DND-41 (cell line): Measurements from ENCODE around the gene KRT81.
"Not testable (repeated sequence)": the region's sequence is repeated elsewhere in the genome, so short reads cannot be mapped to it uniquely, and the experiment has no call there.

Experiments
- EZH2 ChIP-seq: IDR thresholded peaks from 3 replicates; pipeline ENCODE4 v1.6.1; 2012; ENCODE audit warnings: borderline replicate concordance, low read depth, mild to moderate bottlenecking, moderate library complexity, low read length, inconsistent platforms; ENCODE audit not compliant: severe bottlenecking
- TF ChIP-seq, protein P1 (sequence below): IDR thresholded peaks from 2 replicates; pipeline ENCODE4 v1.5.1; 2012; ENCODE audit warnings: borderline replicate concordance, low read length, moderate library complexity, mild to moderate bottlenecking; ENCODE audit not compliant: poor library complexity, severe bottlenecking; ENCODE audit errors: extremely low read depth

DNA sequence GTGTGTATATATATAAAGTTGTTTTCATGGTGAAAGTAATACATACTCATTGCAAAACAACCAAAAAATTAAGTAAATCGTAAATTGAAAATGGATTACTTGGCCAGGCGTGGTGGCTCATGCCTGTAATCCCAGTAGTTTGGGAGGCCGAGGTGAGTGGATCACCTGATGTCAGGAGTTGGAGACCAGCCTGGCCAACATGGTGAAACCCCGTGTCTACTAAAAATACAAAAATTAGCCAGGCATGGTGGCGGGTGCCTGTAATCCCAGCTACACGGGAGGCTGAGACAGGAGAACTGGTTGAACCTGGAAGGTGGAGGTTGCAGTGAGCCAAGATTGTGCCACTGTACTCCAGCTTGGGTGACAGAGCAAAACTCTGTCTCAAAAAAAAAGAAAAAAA, 51.1 kb downstream of the KRT81 start:
- TF ChIP-seq, protein P1, sequence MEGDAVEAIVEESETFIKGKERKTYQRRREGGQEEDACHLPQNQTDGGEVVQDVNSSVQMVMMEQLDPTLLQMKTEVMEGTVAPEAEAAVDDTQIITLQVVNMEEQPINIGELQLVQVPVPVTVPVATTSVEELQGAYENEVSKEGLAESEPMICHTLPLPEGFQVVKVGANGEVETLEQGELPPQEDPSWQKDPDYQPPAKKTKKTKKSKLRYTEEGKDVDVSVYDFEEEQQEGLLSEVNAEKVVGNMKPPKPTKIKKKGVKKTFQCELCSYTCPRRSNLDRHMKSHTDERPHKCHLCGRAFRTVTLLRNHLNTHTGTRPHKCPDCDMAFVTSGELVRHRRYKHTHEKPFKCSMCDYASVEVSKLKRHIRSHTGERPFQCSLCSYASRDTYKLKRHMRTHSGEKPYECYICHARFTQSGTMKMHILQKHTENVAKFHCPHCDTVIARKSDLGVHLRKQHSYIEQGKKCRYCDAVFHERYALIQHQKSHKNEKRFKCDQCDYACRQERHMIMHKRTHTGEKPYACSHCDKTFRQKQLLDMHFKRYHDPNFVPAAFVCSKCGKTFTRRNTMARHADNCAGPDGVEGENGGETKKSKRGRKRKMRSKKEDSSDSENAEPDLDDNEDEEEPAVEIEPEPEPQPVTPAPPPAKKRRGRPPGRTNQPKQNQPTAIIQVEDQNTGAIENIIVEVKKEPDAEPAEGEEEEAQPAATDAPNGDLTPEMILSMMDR, result not testable (repeated sequence)
- not testable (repeated sequence) for TF ChIP-seq EZH2
